Keratinocyte (primary cell): Measurements from ENCODE around the gene FLAD1. TPM values are rescaled to one million over a fixed set of nuclear protein-coding genes. Genes with fewer than 3 reads are reported as not detected.

Source experiments
- DNase-seq: peaks from one replicate; pipeline ENCODE4 v3.0.0-alpha.2; 2011; ENCODE audit warnings: low read depth, missing footprints, low spot score
- FAIRE-seq: peaks from 2 replicates; lab custom pipeline; 2011; peaks lifted over from hg19 to GRCh38; lab: Jason Lieb, UNC
- H2AFZ ChIP-seq: 2 replicates; pipeline ENCODE4 v1.6.0; 2012; ENCODE audit warnings: low read length, control low read depth, inconsistent platforms; ENCODE audit not compliant: control insufficient read depth
- H3K27ac ChIP-seq: 2 replicates; pipeline ENCODE4 v1.5.1; 2011; ENCODE audit warnings: low read length; ENCODE audit not compliant: control insufficient read depth, insufficient read depth
- H3K27me3 ChIP-seq: 3 replicates; pipeline ENCODE4 v1.6.0; 2011; ENCODE audit warnings: low read length; ENCODE audit not compliant: control insufficient read depth, insufficient read depth; ENCODE audit errors: extremely low read depth
- H3K36me3 ChIP-seq, 2 experiments: 2 replicates in 1 of 2; 3 replicates in 1 of 2; pipeline ENCODE4 v1.5.1; 2011; ENCODE audit warnings: low read length in 2 of 2, mild to moderate bottlenecking in 1 of 2; ENCODE audit not compliant: control insufficient read depth in 2 of 2, insufficient read depth in 2 of 2; ENCODE audit errors: extremely low read depth in 1 of 2
- H3K4me1 ChIP-seq: 3 replicates; pipeline ENCODE4 v1.5.1; 2011; ENCODE audit warnings: low read length; ENCODE audit not compliant: control insufficient read depth, insufficient read depth; ENCODE audit errors: extremely low read depth
- H3K4me2 ChIP-seq: 3 replicates; pipeline ENCODE4 v1.6.0; 2011; ENCODE audit warnings: low read depth, low read length; ENCODE audit not compliant: control insufficient read depth, insufficient read depth; ENCODE audit errors: extremely low read depth
- H3K4me3 ChIP-seq, 3 experiments: fragments of 200-600 bp in 1 of 3; sonication (generic) in 1 of 3; 2 replicates in 2 of 3; 3 replicates in 1 of 3; pipeline ENCODE4 v1.5.1; 2011 to 2016; ENCODE audit warnings: low read length in 3 of 3, mild to moderate bottlenecking in 3 of 3, control low read depth in 2 of 3, inconsistent platforms in 1 of 3, low read depth in 1 of 3, mixed read lengths in 1 of 3, mixed run types in 1 of 3, moderate library complexity in 1 of 3; ENCODE audit not compliant: control insufficient read depth in 2 of 3, insufficient read depth in 2 of 3; ENCODE audit errors: extremely low read depth in 1 of 3
- H3K79me2 ChIP-seq: 2 replicates; pipeline ENCODE4 v1.6.0; 2012; ENCODE audit warnings: low read length; ENCODE audit not compliant: control insufficient read depth, insufficient read depth
- H3K9ac ChIP-seq: 3 replicates; pipeline ENCODE4 v1.6.0; 2011; ENCODE audit warnings: low read length; ENCODE audit not compliant: control insufficient read depth, insufficient read depth; ENCODE audit errors: extremely low read depth
- H3K9me1 ChIP-seq: 3 replicates; pipeline ENCODE4 v1.6.0; 2011; ENCODE audit warnings: low read length; ENCODE audit not compliant: control insufficient read depth, insufficient read depth; ENCODE audit errors: extremely low read depth
- H3K9me3 ChIP-seq: 2 replicates; pipeline ENCODE4 v1.5.1; 2012; ENCODE audit warnings: low read depth, low read length; ENCODE audit not compliant: control insufficient read depth
- H4K20me1 ChIP-seq: 3 replicates; pipeline ENCODE4 v1.6.0; 2011; ENCODE audit warnings: low read length; ENCODE audit not compliant: control insufficient read depth, insufficient read depth; ENCODE audit errors: extremely low read depth
- EZH2 ChIP-seq: IDR thresholded peaks from one replicate; pipeline ENCODE4 v1.6.1; 2012; ENCODE audit warnings: inconsistent platforms, mild to moderate bottlenecking, low read length, moderate library complexity
- dilution Hi-C: fragments of 300-500 bp; cut with MboI; formaldehyde crosslinking; loops from one replicate; pipeline ENCODE4 v1.7.0; 2020; ENCODE audit warnings: low sequenced_read_pairs; ENCODE audit not compliant: extremely low pct_ligation_motif_present
- polyA plus RNA-seq, 5 experiments: library from polyadenylated mRNA; depleted of rRNA in 3 of 5; stranded (reverse) in 3 of 5; stranded (forward) in 1 of 5; unstranded in 1 of 5; fragments of >200 nt; gene quantifications; 1 replicate in 1 of 5; 2 replicates in 3 of 5; 3 replicates in 1 of 5; pipeline versions ENCODE4 v1.2.1 to v1.2.3, GENCODE V29; 2011 to 2012; ENCODE audit warnings: missing spikeins in 2 of 5, low read depth in 1 of 5, low replicate concordance in 1 of 5
- TF ChIP-seq, protein P1 (sequence below), 3 experiments: IDR thresholded peaks in 1 of 3; conservative IDR thresholded peaks in 1 of 3; optimal IDR thresholded peaks in 1 of 3; 2 replicates in 2 of 3; 3 replicates in 1 of 3; pipeline versions ENCODE3 to v1.5.1; 2011; ENCODE audit warnings: low read length in 3 of 3, mild to moderate bottlenecking in 3 of 3, moderate library complexity in 2 of 3, control low read depth in 1 of 3, inconsistent platforms in 1 of 3; ENCODE audit not compliant: insufficient read depth in 2 of 3; ENCODE audit errors: extremely low read depth in 1 of 3

Gene FLAD1
- polyA plus RNA-seq, 1 donor (not counting 4 experiments of a cell fraction or from before 2014, with no cell fraction given), result 51.4 TPM

DNA sequence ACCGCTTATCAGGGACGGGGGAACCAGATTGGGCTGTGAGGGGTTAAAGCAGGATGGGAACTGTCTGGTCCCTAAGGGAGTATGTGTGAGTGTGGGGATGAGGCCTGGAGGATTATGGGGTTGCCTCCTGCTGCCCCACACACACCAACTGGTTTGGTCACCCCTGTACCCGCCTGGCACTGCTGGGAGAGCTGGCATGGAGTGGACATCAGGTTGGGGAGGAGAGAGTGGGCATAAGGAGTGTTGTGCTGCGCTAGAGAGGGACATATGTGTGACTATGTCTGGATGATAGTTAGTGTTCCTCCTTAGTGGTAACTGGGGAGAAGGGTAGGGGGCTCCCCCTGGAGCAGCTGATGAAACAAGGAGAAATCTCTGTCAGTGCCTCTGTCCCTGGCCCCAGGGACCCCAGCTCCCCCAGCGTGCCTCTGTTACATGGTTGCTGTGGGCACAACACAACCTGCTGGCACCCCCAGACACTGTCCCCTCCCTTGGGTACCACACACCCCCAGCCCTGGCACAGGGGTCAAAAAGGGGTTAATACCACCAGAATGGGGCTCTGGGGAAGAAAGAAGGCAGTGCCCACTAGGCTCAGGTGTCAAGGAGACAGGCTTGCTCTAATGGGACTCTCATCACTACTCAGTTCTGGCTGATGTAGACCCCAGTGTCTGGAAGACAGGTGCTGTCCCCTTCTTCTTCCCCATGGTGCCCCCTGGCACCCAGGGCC lies 21.4 kb downstream of the FLAD1 start:
- H3K9me3 ChIP-seq, result no peaks in the 10 kb centered on the region
- peaks cover 1 to 15% of the 10 kb centered on the region in 2 experiments for H3K36me3 ChIP-seq
- peak overlapping the region; percentile 81 to 99 (median 81) for H3K4me3 ChIP-seq
- no peaks in the 10 kb centered on the region for H3K9me1 ChIP-seq
- H4K20me1 ChIP-seq, result no peaks in the 10 kb centered on the region
- DNase-seq, result no peak
- peak overlapping the region; percentile 92 for H3K4me2 ChIP-seq
- H3K4me1 ChIP-seq, result peaks cover 60% of the 10 kb centered on the region
- no peaks in the 10 kb centered on the region for H3K27me3 ChIP-seq
- H3K79me2 ChIP-seq, result peaks cover 63% of the 10 kb centered on the region
- H3K9ac ChIP-seq, result peak overlapping the region; percentile 89
- no peak overlapping the region for H2AFZ ChIP-seq
- no peak for FAIRE-seq
- peak overlapping the region; percentile 76 for H3K27ac ChIP-seq
- dilution Hi-C loops, result no loop called here
- TF ChIP-seq, protein P1, sequence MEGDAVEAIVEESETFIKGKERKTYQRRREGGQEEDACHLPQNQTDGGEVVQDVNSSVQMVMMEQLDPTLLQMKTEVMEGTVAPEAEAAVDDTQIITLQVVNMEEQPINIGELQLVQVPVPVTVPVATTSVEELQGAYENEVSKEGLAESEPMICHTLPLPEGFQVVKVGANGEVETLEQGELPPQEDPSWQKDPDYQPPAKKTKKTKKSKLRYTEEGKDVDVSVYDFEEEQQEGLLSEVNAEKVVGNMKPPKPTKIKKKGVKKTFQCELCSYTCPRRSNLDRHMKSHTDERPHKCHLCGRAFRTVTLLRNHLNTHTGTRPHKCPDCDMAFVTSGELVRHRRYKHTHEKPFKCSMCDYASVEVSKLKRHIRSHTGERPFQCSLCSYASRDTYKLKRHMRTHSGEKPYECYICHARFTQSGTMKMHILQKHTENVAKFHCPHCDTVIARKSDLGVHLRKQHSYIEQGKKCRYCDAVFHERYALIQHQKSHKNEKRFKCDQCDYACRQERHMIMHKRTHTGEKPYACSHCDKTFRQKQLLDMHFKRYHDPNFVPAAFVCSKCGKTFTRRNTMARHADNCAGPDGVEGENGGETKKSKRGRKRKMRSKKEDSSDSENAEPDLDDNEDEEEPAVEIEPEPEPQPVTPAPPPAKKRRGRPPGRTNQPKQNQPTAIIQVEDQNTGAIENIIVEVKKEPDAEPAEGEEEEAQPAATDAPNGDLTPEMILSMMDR (optimal IDR thresholded peaks at IDR 0.05 in 1 of 3, IDR thresholded peaks at IDR 0.05 in 1 of 3, conservative IDR thresholded peaks at IDR 0.05 in 1 of 3; ENCODE audit: extremely low read depth in 1 of 3, insufficient read depth in 2 of 3, low read length in 3 of 3), result no peak
- TF ChIP-seq EZH2, result no peak

DNA sequence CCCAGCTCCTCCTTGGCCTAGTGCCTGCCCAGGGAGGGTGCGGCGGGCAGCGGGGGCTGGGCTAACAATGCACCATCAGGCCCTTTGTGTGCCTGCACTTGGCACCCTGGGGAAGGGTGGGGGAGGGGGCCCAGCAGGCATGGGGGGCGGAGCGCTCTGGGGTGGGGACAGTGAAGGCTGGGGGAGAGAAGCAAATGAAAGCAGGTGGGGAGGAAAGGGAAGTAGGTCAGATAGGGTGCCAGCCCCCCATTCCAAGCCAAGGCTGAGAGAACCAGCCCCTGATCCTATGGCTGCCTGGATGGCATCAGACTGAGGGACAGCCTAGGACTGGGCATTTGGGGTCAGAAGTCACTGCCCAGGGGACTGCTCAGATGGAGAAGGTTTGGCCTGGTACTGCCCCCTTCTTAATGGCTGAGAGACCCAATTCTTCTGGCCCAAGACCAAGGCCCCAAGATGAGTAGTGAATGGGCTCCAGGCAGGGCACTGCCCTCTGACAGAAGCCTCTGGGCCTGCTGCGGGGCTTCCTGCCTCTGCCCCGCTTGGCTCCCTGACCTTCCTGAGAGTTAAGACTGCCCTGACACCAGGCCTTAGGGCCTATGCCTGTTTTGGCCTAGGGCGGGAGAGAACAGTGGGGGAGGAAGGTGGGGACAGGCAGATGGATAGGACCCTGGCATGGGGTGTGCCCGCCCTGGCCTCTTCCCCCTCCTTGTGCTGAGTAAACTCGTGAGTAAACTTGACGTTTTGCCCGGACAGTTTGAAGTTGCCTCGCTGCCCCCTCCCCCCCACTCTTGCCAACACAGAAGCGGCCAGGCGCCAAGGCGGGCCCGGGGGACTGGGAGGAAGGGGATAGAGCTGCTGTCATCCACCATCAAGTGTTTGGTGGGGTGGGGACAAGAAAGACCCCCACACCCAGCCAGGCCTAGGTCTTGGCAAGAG lies 22.2 kb downstream of the FLAD1 start:
- dilution Hi-C loops, result no loop called here
- H3K4me3 ChIP-seq, result peak overlapping the region; percentile 2 to 99 (median 81)
- H3K27me3 ChIP-seq, result no peaks in the 10 kb centered on the region
- TF ChIP-seq, protein P1 (optimal IDR thresholded peaks at IDR 0.05 in 1 of 3, IDR thresholded peaks at IDR 0.05 in 1 of 3, conservative IDR thresholded peaks at IDR 0.05 in 1 of 3; ENCODE audit: extremely low read depth in 1 of 3, insufficient read depth in 2 of 3, low read length in 3 of 3), result no peak
- no peak for TF ChIP-seq EZH2
- no peaks in the 10 kb centered on the region for H3K9me3 ChIP-seq
- peak overlapping the region; percentile 76 for H3K27ac ChIP-seq
- H3K9me1 ChIP-seq, result no peaks in the 10 kb centered on the region
- H3K36me3 ChIP-seq, result peaks cover 1 to 18% of the 10 kb centered on the region in 2 experiments
- no peaks in the 10 kb centered on the region for H4K20me1 ChIP-seq
- H3K4me2 ChIP-seq, result peak overlapping the region; percentile 92
- peak overlapping the region; percentile 89 for H3K9ac ChIP-seq
- FAIRE-seq (peak; percentile 49), DNase-seq (no peak)
- no peak overlapping the region for H2AFZ ChIP-seq
- peaks cover 71% of the 10 kb centered on the region for H3K79me2 ChIP-seq
- peaks cover 60% of the 10 kb centered on the region for H3K4me1 ChIP-seq
